ENCODE measurements around the gene DDC. TPM values are rescaled to one million over a fixed set of nuclear protein-coding genes. Genes with fewer than 3 reads are reported as not detected.

The DDC gene
- total RNA-seq, 1 donor from 2014 or later: 0.35 TPM

- peak; percentile 96 for DNase-seq
- H3K27me3 Mint-ChIP-seq: peaks cover 7% of the 10 kb centered on the region
- H3K4me3 Mint-ChIP-seq: peak within 1 kb of the TSS; percentile 95
- H3K9me3 Mint-ChIP-seq: no peaks in the 10 kb centered on the region
- peak within 1 kb of the TSS; percentile 80 for H3K27ac Mint-ChIP-seq
- intact Hi-C loops (cut with micrococcal nuclease): loop anchor here (1.0 to 5.0 kb wide), 13 partner anchors 17 to 672 kb away; no protein-coding TSS in a partner anchor
- H3K4me1 Mint-ChIP-seq: peaks cover 39% of the 10 kb centered on the region
- H3K36me3 Mint-ChIP-seq (ENCODE audit: low read depth): peaks cover 26% of the 10 kb centered on the region
These were observed 115.2 kb downstream of the DDC start, which contains the start of gene FIGNL1 for GRCh38 chr7:50449881-50450589. Gene FIGNL1, minus strand, starts transcription at chr7:50450350. Its CDS starts 3,063 bp downstream, at chr7:50447287.

GRCh38 chr7:50449501-50449880 lies 115.7 kb downstream of the DDC start:
- peak; percentile 66 for DNase-seq
- H3K36me3 Mint-ChIP-seq (ENCODE audit: low read depth): peaks cover 29% of the 10 kb centered on the region
- no peaks in the 10 kb centered on the region for H3K9me3 Mint-ChIP-seq
- peaks cover 39% of the 10 kb centered on the region for H3K4me1 Mint-ChIP-seq
- intact Hi-C loops (cut with micrococcal nuclease): loop anchor here (1.0 to 5.0 kb wide), 11 partner anchors 52 to 673 kb away; no protein-coding TSS in a partner anchor
- peak overlapping the region; percentile 95 for H3K4me3 Mint-ChIP-seq
- H3K27me3 Mint-ChIP-seq: peaks cover 7% of the 10 kb centered on the region
- peak overlapping the region; percentile 80 for H3K27ac Mint-ChIP-seq

GRCh38 chr7:50448823-50449222 lies 116.4 kb downstream of the DDC start:
- DNase-seq: no peak
- H3K4me3 Mint-ChIP-seq: peak overlapping the region; percentile 95
- H3K4me1 Mint-ChIP-seq: peaks cover 43% of the 10 kb centered on the region
- peaks cover 36% of the 10 kb centered on the region for H3K36me3 Mint-ChIP-seq (ENCODE audit: low read depth)
- intact Hi-C loops (cut with micrococcal nuclease): loop anchor here (1.0 to 5.0 kb wide), 11 partner anchors 52 to 673 kb away; no protein-coding TSS in a partner anchor
- no peaks in the 10 kb centered on the region for H3K9me3 Mint-ChIP-seq
- peak overlapping the region; percentile 80 for H3K27ac Mint-ChIP-seq
- peaks cover 7% of the 10 kb centered on the region for H3K27me3 Mint-ChIP-seq

GRCh38 chr7:50446542-50446960 lies 118.7 kb downstream of the DDC start:
- Mint-ChIP-seq H3K4me3 (peak overlapping the region; percentile 10), H3K9me3 (no peaks in the 10 kb centered on the region), H3K27me3 (no peaks in the 10 kb centered on the region), H3K36me3 (ENCODE audit: low read depth) (peaks cover 51% of the 10 kb centered on the region), H3K27ac (peak overlapping the region; percentile 34), H3K4me1 (peaks cover 51% of the 10 kb centered on the region)
- intact Hi-C loops (cut with micrococcal nuclease): loop anchor here (2.0 to 5.0 kb wide), 9 partner anchors 94 to 676 kb away; no protein-coding TSS in a partner anchor
- no peak for DNase-seq

- Mint-ChIP-seq H3K27me3 (no peaks in the 10 kb centered on the region), H3K36me3 (ENCODE audit: low read depth) (peaks cover 24% of the 10 kb centered on the region), H3K4me3 (no peak overlapping the region), H3K27ac (no peak overlapping the region), H3K4me1 (peaks cover 2% of the 10 kb centered on the region), H3K9me3 (no peaks in the 10 kb centered on the region)
- no peak for DNase-seq
- intact Hi-C loops (cut with micrococcal nuclease): no loop called here
These were observed 128.9 kb downstream of the DDC start for GRCh38 chr7:50436133-50436806.

GRCh38 chr7:50431722-50432305 lies 133.4 kb downstream of the DDC start:
- no peak for DNase-seq
- no peaks in the 10 kb centered on the region for H3K27me3 Mint-ChIP-seq
- no peak overlapping the region for H3K4me3 Mint-ChIP-seq
- H3K9me3 Mint-ChIP-seq: no peaks in the 10 kb centered on the region
- peaks cover under 1% of the 10 kb centered on the region for H3K36me3 Mint-ChIP-seq (ENCODE audit: low read depth)
- intact Hi-C loops (cut with micrococcal nuclease): no loop called here
- peaks cover 2% of the 10 kb centered on the region for H3K4me1 Mint-ChIP-seq
- no peak overlapping the region for H3K27ac Mint-ChIP-seq

- no peaks in the 10 kb centered on the region for H3K27me3 Mint-ChIP-seq
- no peaks in the 10 kb centered on the region for H3K36me3 Mint-ChIP-seq (ENCODE audit: low read depth)
- no peak for DNase-seq
- no peak overlapping the region for H3K4me3 Mint-ChIP-seq
- intact Hi-C loops (cut with micrococcal nuclease): no loop called here
- H3K9me3 Mint-ChIP-seq: no peaks in the 10 kb centered on the region
- H3K4me1 Mint-ChIP-seq: peaks cover 2% of the 10 kb centered on the region
- no peak overlapping the region for H3K27ac Mint-ChIP-seq
These were observed 133.9 kb downstream of the DDC start for GRCh38 chr7:50431316-50431715.

GRCh38 chr7:50428911-50429310 lies 136.3 kb downstream of the DDC start:
- no peaks in the 10 kb centered on the region for H3K36me3 Mint-ChIP-seq (ENCODE audit: low read depth)
- no peaks in the 10 kb centered on the region for H3K9me3 Mint-ChIP-seq
- no peak overlapping the region for H3K27ac Mint-ChIP-seq
- H3K4me3 Mint-ChIP-seq: no peak overlapping the region
- no peak for DNase-seq
- intact Hi-C loops (cut with micrococcal nuclease): no loop called here
- no peaks in the 10 kb centered on the region for H3K4me1 Mint-ChIP-seq
- no peaks in the 10 kb centered on the region for H3K27me3 Mint-ChIP-seq

GRCh38 chr7:50427518-50427917 lies 137.7 kb downstream of the DDC start:
- no peak for DNase-seq
- H3K27me3 Mint-ChIP-seq: no peaks in the 10 kb centered on the region
- no peaks in the 10 kb centered on the region for H3K9me3 Mint-ChIP-seq
- H3K27ac Mint-ChIP-seq: no peak overlapping the region
- H3K4me3 Mint-ChIP-seq: no peak overlapping the region
- no peaks in the 10 kb centered on the region for H3K4me1 Mint-ChIP-seq
- H3K36me3 Mint-ChIP-seq (ENCODE audit: low read depth): no peaks in the 10 kb centered on the region
- intact Hi-C loops (cut with micrococcal nuclease): no loop called here

- Mint-ChIP-seq H3K9me3 (no peaks in the 10 kb centered on the region), H3K27ac (no peak overlapping the region), H3K27me3 (no peaks in the 10 kb centered on the region), H3K4me1 (no peaks in the 10 kb centered on the region), H3K36me3 (ENCODE audit: low read depth) (no peaks in the 10 kb centered on the region), H3K4me3 (no peak overlapping the region)
- peak; percentile 48 for DNase-seq
- intact Hi-C loops (cut with micrococcal nuclease): no loop called here
These were observed 138.7 kb downstream of the DDC start for GRCh38 chr7:50426280-50427045.

- Mint-ChIP-seq H3K27ac (no peak overlapping the region), H3K36me3 (ENCODE audit: low read depth) (no peaks in the 10 kb centered on the region), H3K27me3 (no peaks in the 10 kb centered on the region), H3K4me1 (no peaks in the 10 kb centered on the region), H3K9me3 (no peaks in the 10 kb centered on the region), H3K4me3 (no peak overlapping the region)
- DNase-seq: no peak
- intact Hi-C loops (cut with micrococcal nuclease): no loop called here
These were observed 139.9 kb downstream of the DDC start for GRCh38 chr7:50425318-50425717.

- H3K9me3 Mint-ChIP-seq: no peaks in the 10 kb centered on the region
- no peaks in the 10 kb centered on the region for H3K36me3 Mint-ChIP-seq (ENCODE audit: low read depth)
- no peaks in the 10 kb centered on the region for H3K27me3 Mint-ChIP-seq
- H3K4me1 Mint-ChIP-seq: no peaks in the 10 kb centered on the region
- no peak for DNase-seq
- no peak overlapping the region for H3K4me3 Mint-ChIP-seq
- intact Hi-C loops (cut with micrococcal nuclease): no loop called here
- no peak overlapping the region for H3K27ac Mint-ChIP-seq
These were observed 141.3 kb downstream of the DDC start for GRCh38 chr7:50423860-50424259.

GRCh38 chr7:50422858-50423257 lies 142.3 kb downstream of the DDC start:
- Mint-ChIP-seq H3K4me1 (peaks cover 3% of the 10 kb centered on the region), H3K27ac (no peak overlapping the region)
- intact Hi-C loops (cut with micrococcal nuclease): no loop called here

More at GRCh38 chr7:50422858-50423257, 142.3 kb downstream of the DDC start:
- H3K36me3 Mint-ChIP-seq (ENCODE audit: low read depth): no peaks in the 10 kb centered on the region
- no peaks in the 10 kb centered on the region for H3K27me3 Mint-ChIP-seq
- H3K4me3 Mint-ChIP-seq: no peak overlapping the region
- no peak for DNase-seq
- no peaks in the 10 kb centered on the region for H3K9me3 Mint-ChIP-seq

All from activated CD4-positive, alpha-beta T cell treated with anti-CD3 and anti-CD28 coated beads, Interleukin-2, amount 10 ng/mL, durations not matched to agents 24 days and 14 days (primary cell).